CD4-positive, alpha-beta T cell (primary cell): Measurements from ENCODE around the gene CCDC28A. TPM values are rescaled to one million over a fixed set of nuclear protein-coding genes. Genes with fewer than 3 reads are reported as not detected.

ENCODE experiments used
- ATAC-seq: fragments of 200-7000 bp; cut with Tn5 transposase; one replicate; pipeline ENCODE4 v1.10.0; 2022; ENCODE audit warnings: mild to moderate bottlenecking; ENCODE audit not compliant: poor library complexity
- CTCF ChIA-PET: fragments of 350-600 bp; sonication (Branson Sonifier 250); formaldehyde crosslinking; loops from one replicate; lab custom pipeline; 2021; ENCODE audit warnings: antibody characterized with exemption, inconsistent platforms; lab: Charles Lee
- POLR2A ChIA-PET: fragments of 350-600 bp; sonication (Branson Sonifier 250); formaldehyde crosslinking; loops from one replicate; lab custom pipeline; 2021; ENCODE audit warnings: antibody characterized with exemption, inconsistent platforms; lab: Charles Lee
- DNase-seq, 14 experiments: peaks; one replicate each; pipeline ENCODE4 v3.0.0-alpha.2; 2013 to 2020; ENCODE audit warnings: mixed read lengths in 2 of 14
- H3K27ac ChIP-seq, 2 donors: one replicate each; pipeline versions ENCODE4 v1.5.1 to v1.7.0; 2013; ENCODE audit warnings: low read length in 2 of 2, low read depth in 1 of 2, mild to moderate bottlenecking in 1 of 2
- H3K27me3 ChIP-seq, 2 experiments: 1 replicate in 1 of 2; 2 replicates in 1 of 2; pipeline versions ENCODE4 v1.6.1 to v1.7.0; 2013; ENCODE audit warnings: low read length in 2 of 2, control low read depth in 1 of 2, mild to moderate bottlenecking in 1 of 2, moderate library complexity in 1 of 2; ENCODE audit not compliant: insufficient read depth in 2 of 2, control insufficient read depth in 1 of 2
- H3K36me3 ChIP-seq: one replicate; pipeline ENCODE4 v1.6.1; 2013; ENCODE audit warnings: low read length, control low read depth; ENCODE audit not compliant: insufficient read depth
- H3K4me1 ChIP-seq: one replicate; pipeline ENCODE4 v1.6.1; 2013; ENCODE audit warnings: low read length, control low read depth; ENCODE audit not compliant: insufficient read depth
- H3K4me3 ChIP-seq: one replicate; pipeline ENCODE4 v1.5.1; 2013; ENCODE audit warnings: mild to moderate bottlenecking, low read length, moderate library complexity
- H3K9me3 ChIP-seq, 2 experiments: 1 replicate in 1 of 2; 2 replicates in 1 of 2; pipeline versions ENCODE4 v1.6.1 to v1.7.0; 2013; ENCODE audit warnings: low read length in 2 of 2, mild to moderate bottlenecking in 2 of 2, control low read depth in 1 of 2, moderate library complexity in 1 of 2; ENCODE audit not compliant: control insufficient read depth in 1 of 2, insufficient read depth in 1 of 2
- H3K27ac Mint-ChIP-seq: one replicate; pipeline ENCODE4 v1.8.0; 2020; ENCODE audit warnings: mixed read lengths
- H3K27me3 Mint-ChIP-seq: one replicate; pipeline ENCODE4 v1.8.0; 2021; ENCODE audit warnings: mixed read lengths
- H3K36me3 Mint-ChIP-seq: one replicate; pipeline ENCODE4 v1.8.0; 2021; ENCODE audit warnings: low read depth, mixed read lengths
- H3K4me1 Mint-ChIP-seq: one replicate; pipeline ENCODE4 v1.8.0; 2021; ENCODE audit warnings: low read depth, mixed read lengths
- H3K4me3 Mint-ChIP-seq: one replicate; pipeline ENCODE4 v1.8.0; 2020; ENCODE audit warnings: mild to moderate bottlenecking, mixed read lengths
- H3K9me3 Mint-ChIP-seq: one replicate; pipeline ENCODE4 v1.8.0; 2020; ENCODE audit warnings: mixed read lengths
- CTCF ChIP-seq: fragments of 200-600 bp; IDR thresholded peaks from one replicate; pipeline ENCODE4 v1.8.0; 2022; ENCODE audit warnings: antibody characterized with exemption, mild to moderate bottlenecking
- intact Hi-C, 2 experiments: fragments of 100-400 bp; cut with DNase I in 1 of 2; cut with micrococcal nuclease in 1 of 2; formaldehyde crosslinking; loops; one replicate each; pipeline versions ENCODE4 v1.15.1 to v1.9.0; 2023 to 2025; cut with DNase I, micrococcal nuclease
- total RNA-seq, 174 experiments: library from RNA in 2 of 174; stranded (reverse) in 2 of 174; gene quantifications; one replicate each; pipeline ENCODE4 v1.2.3 and lab custom pipeline; 2021 to 2026

The CCDC28A gene
- total RNA-seq, 2 experiments from 2014 or later: 36.9 to 37.2 TPM

- Histone ChIP-seq H3K27me3 (no peaks in the 10 kb centered on the region), H3K9me3 (no peaks in the 10 kb centered on the region), H3K27ac (no peak overlapping the region), H3K4me1 (peaks cover 5% of the 10 kb centered on the region), H3K36me3 (no peaks in the 10 kb centered on the region), H3K4me3 (no peak overlapping the region)
- TF ChIP-seq CTCF: no peak
- H3K36me3 Mint-ChIP-seq: no peaks in the 10 kb centered on the region
- no peak overlapping the region for H3K27ac Mint-ChIP-seq
- ATAC-seq (peak; percentile 80), DNase-seq (peak in 8 of 14 experiments; percentile 1 to 30 (median 8))
- H3K27me3 Mint-ChIP-seq: no peaks in the 10 kb centered on the region
- ChIA-PET POLR2A (interaction anchor here (0.6 kb wide), 1 partner anchor 9 kb away, joined by 3 read pairs; no protein-coding TSS in a partner anchor), CTCF (no interaction called here)
- peaks cover 6% of the 10 kb centered on the region for H3K4me1 Mint-ChIP-seq
- intact Hi-C loops: no loop called here
- H3K9me3 Mint-ChIP-seq: no peaks in the 10 kb centered on the region
- no peak overlapping the region for H3K4me3 Mint-ChIP-seq
Measured at GRCh38 chr6:138824482-138825144, 51.0 kb downstream of the CCDC28A start.

- POLR2A ChIA-PET: no interaction called here
- CTCF ChIA-PET: no interaction called here
- Histone ChIP-seq H3K36me3 (no peaks in the 10 kb centered on the region), H3K27ac (no peak overlapping the region), H3K27me3 (no peaks in the 10 kb centered on the region), H3K9me3 (no peaks in the 10 kb centered on the region), H3K4me1 (no peaks in the 10 kb centered on the region), H3K4me3 (no peak overlapping the region)
- Mint-ChIP-seq H3K4me1 (no peaks in the 10 kb centered on the region), H3K4me3 (no peak overlapping the region), H3K27me3 (no peaks in the 10 kb centered on the region), H3K9me3 (no peaks in the 10 kb centered on the region), H3K36me3 (no peaks in the 10 kb centered on the region), H3K27ac (no peak overlapping the region)
- no peak for TF ChIP-seq CTCF
- intact Hi-C loops: no loop called here
- DNase-seq (no peak), ATAC-seq (no peak)
Measured at GRCh38 chr6:138830248-138830647, 56.7 kb downstream of the CCDC28A start.

DNA sequence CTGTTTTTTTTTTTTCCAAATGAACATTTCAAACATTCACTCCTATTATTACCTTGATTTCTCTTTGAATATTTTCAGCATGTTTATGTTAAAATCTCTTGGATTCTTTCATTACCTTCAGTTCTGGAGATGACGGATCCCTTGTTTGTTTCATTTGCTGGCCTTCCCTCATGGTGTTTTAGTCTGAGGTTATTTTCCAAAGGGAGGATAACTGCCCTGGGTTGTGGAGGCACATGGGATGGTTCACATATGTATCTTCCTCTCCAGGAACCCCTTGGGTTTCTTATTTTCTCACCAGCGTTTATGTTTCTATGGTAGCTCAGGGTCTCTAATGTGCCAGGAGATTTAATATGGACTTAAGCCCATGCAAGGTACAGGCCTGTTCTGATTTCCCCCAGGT, 58.6 kb downstream of the CCDC28A start:
- ChIA-PET POLR2A (no interaction called here), CTCF (no interaction called here)
- Mint-ChIP-seq H3K27ac (no peak overlapping the region), H3K9me3 (no peaks in the 10 kb centered on the region), H3K4me1 (no peaks in the 10 kb centered on the region), H3K27me3 (no peaks in the 10 kb centered on the region), H3K36me3 (no peaks in the 10 kb centered on the region), H3K4me3 (no peak overlapping the region)
- no peak for DNase-seq
- Histone ChIP-seq H3K36me3 (no peaks in the 10 kb centered on the region), H3K4me1 (no peaks in the 10 kb centered on the region), H3K27ac (no peak overlapping the region), H3K27me3 (no peaks in the 10 kb centered on the region), H3K9me3 (no peaks in the 10 kb centered on the region), H3K4me3 (no peak overlapping the region)
- intact Hi-C loops: no loop called here
- no peak for ATAC-seq
- no peak for TF ChIP-seq CTCF
